ENCODE measurements around the gene COL7A1. TPM values are rescaled to one million over a fixed set of nuclear protein-coding genes. Genes with fewer than 3 reads are reported as not detected.
A peak's percentile ranks its signal among the peaks of the same experiment; 100 is the strongest.

COL7A1 gene
- total and polyA plus RNA-seq, 2 of the 13 experiments (the other 11 are each of a cell fraction or from before 2014, with no cell fraction given) = 2.7 to 11.7 TPM

- TF ChIP-seq ZEB1 (IDR thresholded peaks at IDR 0.05; ENCODE audit: insufficient replicate concordance, low read depth) (peak; percentile 28), MAFK (conservative IDR thresholded peaks at IDR 0.05 in 1 of 2, IDR thresholded peaks at IDR 0.05 in 1 of 2; ENCODE audit: low read length in 2 of 2) (no peak), ZNF670 (CRISPR knock-in tag; IDR thresholded peaks at IDR 0.05; ENCODE audit: borderline replicate concordance) (no peak; the same call in 1 of the 2 replicates), SP1 (IDR thresholded peaks at IDR 0.05) (no peak), SP1 (CRISPR knock-in tag; IDR thresholded peaks at IDR 0.05) (no peak), ZNF737 (CRISPR knock-in tag; IDR thresholded peaks at IDR 0.05; ENCODE audit: borderline replicate concordance) (no peak), ZNF564 (CRISPR knock-in tag; IDR thresholded peaks at IDR 0.05) (no peak; the same call in 1 of the 2 replicates), ZNF740 (CRISPR knock-in tag; IDR thresholded peaks at IDR 0.05) (no peak), ZUFSP (CRISPR knock-in tag; IDR thresholded peaks at IDR 0.05; ENCODE audit: borderline replicate concordance) (no peak), MXD3 (CRISPR knock-in tag; IDR thresholded peaks at IDR 0.05) (no peak), ZXDC (CRISPR knock-in tag; IDR thresholded peaks at IDR 0.05) (no peak), PAX8 (CRISPR knock-in tag; IDR thresholded peaks at IDR 0.05; ENCODE audit: borderline replicate concordance) (no peak), ZSCAN31 (CRISPR knock-in tag; IDR thresholded peaks at IDR 0.05; ENCODE audit: low read depth) (no peak), ZC3H4 (CRISPR knock-in tag; IDR thresholded peaks at IDR 0.05; ENCODE audit: borderline replicate concordance) (no peak), STAT5B (CRISPR knock-in tag; IDR thresholded peaks at IDR 0.05) (no peak), CERS6 (CRISPR knock-in tag; IDR thresholded peaks at IDR 0.05) (no peak), ERF (CRISPR knock-in tag; IDR thresholded peaks at IDR 0.05) (no peak), SKIL (CRISPR knock-in tag; IDR thresholded peaks at IDR 0.05; ENCODE audit: borderline replicate concordance) (no peak), ZNF879 (CRISPR knock-in tag; IDR thresholded peaks at IDR 0.05) (no peak; the same call in 1 of the 2 replicates), ZNF235 (CRISPR knock-in tag; IDR thresholded peaks at IDR 0.05; ENCODE audit: borderline replicate concordance) (peak; percentile 49; the same call in 1 of the 2 replicates), BRCA1 (CRISPR knock-in tag; IDR thresholded peaks at IDR 0.05) (no peak)
Observed at GRCh38 chr3:48555949-48556795, 39.0 kb downstream of the COL7A1 start (continued).

Data from HepG2 (cell line).